Fibroblast of skin of back (primary cell): ENCODE measurements around the gene TOR1A. TPM values are rescaled to one million over a fixed set of nuclear protein-coding genes. Genes with fewer than 3 reads are reported as not detected.

Experiments
- DNase-seq: peaks from one replicate; pipeline ENCODE4 v3.0.0-alpha.2; 2013
- polyA plus RNA-seq, 2 experiments: library from polyadenylated mRNA; unstranded; fragments of 120-200 nt; gene quantifications; one replicate each; pipeline ENCODE4 v1.2.1, GENCODE V29; 2013; ENCODE audit not compliant: insufficient read length in 2 of 2

TOR1A gene
- polyA plus RNA-seq (2013, experiment 1 of 2; ENCODE audit: insufficient read length), result 52.4 TPM
- polyA plus RNA-seq (2013, experiment 2 of 2; ENCODE audit: insufficient read length), result 37.5 TPM

DNA sequence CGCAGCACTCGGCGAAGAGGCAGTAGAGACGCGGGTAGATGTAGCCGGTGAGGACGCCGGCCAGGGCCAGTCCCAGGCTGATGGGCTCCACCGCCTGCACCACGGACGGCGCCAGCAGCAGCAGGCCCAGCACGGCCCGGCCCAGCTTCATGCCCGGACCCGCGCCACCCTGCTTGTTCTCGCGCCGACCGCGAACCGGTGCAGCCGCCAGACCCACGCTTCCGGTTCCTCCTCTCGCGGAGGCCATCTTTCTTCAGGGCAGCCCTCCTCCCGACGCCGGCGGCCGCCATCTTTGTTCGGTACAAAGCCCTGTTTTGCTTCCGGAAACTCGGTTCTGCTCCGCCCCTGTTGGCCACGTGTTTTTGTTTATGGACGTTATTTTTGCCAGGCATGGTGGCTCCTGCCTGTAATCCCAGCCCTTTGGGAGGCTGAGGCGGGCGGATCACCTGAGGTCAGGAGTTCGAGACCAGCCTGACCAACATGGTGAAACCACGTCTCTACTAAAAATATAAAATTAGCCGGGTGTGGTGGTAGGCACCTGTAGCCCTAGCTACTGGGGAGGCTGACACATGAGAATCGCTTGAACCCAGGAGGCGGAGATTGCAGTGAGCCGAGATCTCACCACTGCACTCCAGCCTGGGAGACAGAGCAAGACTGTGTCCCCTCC lies at the start of gene TOR1A:
TSS of gene TOR1A (minus strand) at position 202 of the 667 bp plus-strand sequence. CDS start at position 151, 51 bp downstream.
- DNase-seq, result peak; percentile 92

DNA sequence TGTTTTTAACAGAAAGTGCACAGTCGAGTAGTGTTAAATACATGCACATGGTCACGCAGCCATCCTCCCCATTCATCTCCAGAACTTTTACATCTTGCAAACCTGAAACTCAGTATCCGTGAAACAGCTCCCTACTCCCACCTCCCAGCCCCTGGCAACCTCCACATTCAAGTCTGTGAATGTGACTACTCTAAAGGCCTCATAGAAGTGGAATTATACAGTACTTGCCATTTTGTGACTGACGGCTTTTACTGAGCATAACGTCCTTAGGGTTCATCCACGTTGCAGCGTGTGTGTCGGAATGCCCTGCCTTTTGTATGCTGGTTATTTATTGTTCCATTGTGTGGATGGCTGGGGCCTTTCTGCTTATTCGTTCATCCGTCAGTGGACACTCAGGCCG lies 47.1 kb upstream of the TOR1A start:
- no peak for DNase-seq

DNA sequence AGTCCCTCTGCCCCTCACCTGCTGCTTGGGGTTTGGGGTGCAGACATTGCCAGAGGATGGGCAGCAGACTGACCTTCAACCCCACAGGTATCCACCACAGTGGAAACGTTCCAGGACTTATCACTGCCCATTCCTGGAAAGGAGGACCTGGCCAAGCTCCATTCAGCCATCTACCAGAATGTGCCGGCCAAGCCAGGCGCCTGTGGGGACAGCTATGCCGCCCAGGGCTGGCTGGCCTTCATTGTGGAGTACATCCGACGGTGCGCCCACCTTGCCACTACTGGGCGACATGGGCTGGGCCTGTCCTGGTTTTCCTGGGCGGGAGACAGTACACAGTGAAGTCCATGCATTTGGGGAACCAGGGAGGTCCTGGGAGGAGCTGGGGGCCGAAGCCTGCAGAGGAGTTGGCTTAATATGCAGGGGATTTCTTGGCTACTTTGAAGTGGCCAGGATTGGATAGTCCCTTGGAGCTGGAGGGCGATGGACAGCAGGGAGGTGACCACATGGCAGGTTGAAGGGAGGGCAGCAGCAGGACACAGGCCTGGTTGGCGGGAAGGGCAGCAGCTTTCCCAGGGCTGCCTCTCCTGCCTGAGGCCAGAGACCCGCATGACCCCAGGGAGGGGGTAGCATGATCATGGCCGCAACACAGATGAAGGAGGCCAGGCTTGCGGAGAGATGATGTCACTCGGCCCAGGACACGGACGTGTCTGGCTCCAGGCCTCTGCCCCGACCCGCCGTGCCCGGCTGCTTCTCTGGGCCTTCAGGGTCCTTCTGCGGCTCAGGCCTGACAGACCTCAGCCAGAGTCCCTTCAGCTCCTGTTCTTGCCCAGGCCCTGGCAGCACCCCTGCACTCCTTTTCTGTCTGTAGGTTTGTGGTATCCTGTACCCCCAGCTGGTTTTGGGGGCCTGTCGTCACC lies 45.9 kb upstream of the TOR1A start:
- DNase-seq, result no peak

DNA sequence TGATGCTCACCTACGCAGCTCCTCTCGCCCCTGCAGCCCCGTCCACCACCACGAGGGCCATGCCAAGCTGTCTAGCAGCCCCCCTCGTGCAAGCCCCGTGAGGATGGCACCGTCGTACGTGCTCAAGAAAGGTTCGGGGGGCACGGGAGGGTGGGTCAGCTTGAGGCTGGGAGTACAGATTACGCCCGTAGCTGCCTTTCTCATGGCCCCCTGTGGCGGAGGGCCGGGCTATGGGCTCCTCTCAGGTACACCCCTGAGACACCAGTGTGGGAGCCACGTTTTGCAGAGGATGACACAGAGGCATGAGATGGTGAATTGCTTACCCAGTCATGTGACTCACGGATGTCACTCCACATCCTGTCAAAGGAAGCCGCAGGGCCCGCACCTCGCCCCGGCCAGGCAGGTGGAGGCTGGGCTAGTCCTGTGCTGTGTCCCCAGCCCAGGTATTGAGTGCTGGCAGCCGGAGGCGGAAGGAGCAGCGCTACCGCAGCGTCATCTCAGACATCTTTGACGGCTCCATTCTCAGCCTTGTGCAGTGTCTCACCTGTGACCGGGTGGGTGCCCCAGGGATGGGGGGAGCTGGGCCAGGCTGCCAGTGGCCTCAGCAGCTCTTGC lies 45.0 kb upstream of the TOR1A start:
- no peak for DNase-seq

DNA sequence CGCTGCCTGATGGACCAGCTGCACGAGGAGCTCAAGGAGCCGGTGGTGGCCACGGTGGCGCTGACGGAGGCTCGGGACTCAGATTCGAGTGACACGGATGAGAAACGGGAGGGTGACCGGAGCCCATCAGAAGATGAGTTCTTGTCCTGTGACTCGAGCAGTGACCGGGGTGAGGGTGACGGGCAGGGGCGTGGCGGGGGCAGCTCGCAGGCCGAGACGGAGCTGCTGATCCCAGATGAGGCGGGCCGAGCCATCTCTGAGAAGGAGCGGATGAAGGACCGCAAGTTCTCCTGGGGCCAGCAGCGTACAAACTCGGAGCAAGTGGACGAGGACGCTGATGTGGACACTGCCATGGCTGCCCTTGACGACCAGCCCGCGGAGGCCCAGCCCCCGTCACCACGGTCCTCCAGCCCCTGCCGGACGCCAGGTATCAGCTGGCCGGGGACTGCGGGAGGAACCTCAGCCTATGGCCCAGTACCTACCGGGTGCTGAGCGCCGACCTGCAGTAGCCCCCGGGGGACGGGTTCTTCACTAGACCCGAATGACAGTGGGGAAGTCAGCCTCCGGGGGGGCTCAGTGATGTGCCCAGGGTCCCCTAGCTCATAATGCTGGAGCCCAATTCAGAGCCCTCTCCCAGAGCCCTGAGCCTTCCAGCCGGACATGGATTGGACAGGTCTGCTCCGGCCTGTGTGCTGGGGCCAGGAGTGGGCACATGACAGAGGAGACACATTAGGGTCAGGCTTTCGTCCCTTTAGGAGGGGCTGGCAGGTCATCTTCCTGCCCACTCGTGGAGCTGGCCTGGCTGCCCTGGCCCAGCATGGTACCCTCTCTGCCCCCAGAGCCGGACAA lies 44.3 kb upstream of the TOR1A start:
- DNase-seq, result no peak

GRCh38 chr9:129867136-129868022 lies 43.4 kb upstream of the TOR1A start:
- DNase-seq, result no peak

DNA sequence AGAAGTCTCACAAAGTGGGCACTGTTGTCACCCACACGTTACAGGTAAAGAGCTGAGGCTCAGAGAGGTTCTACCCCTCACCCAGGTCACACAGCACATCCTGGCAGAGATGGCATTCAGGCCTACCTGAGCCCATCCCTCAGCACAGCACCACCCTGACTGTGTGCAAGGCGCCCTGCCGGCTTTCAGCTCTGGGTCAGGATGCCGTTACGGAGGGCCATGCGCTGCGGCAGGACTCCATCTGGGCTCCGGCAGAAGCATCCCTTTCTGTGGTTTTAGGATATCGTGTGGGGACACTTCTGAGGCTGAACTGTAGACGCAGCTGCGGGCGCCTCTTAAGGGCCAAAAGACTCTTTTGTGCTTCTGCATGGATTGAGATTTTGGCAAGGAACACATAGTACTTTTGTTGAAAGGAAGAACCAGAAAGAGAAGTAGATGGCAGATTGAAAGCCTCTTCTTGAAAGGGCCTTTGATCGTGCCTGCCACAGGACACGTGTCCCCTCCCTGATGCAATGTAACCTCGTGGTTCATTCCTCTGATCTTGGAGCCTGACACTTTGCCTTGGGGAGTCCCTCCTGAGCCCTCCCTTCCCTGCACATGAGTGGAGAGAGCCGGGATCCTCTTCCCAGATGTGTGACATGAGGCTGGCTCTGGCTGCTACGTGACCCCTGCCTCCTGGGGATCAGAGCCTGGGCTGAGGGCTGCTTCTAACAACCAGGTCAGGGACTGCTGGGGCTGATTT lies 42.6 kb upstream of the TOR1A start:
- no peak for DNase-seq

- DNase-seq, result no peak
Observed at GRCh38 chr9:129865668-129866320, 41.9 kb upstream of the TOR1A start.

GRCh38 chr9:129864991-129865647 lies 41.2 kb upstream of the TOR1A start:
- no peak for DNase-seq

- peak; percentile 65 for DNase-seq
Observed at GRCh38 chr9:129863059-129863690, 39.2 kb upstream of the TOR1A start.

- no peak for DNase-seq
Observed at GRCh38 chr9:129861447-129861827, 37.5 kb upstream of the TOR1A start.

DNA sequence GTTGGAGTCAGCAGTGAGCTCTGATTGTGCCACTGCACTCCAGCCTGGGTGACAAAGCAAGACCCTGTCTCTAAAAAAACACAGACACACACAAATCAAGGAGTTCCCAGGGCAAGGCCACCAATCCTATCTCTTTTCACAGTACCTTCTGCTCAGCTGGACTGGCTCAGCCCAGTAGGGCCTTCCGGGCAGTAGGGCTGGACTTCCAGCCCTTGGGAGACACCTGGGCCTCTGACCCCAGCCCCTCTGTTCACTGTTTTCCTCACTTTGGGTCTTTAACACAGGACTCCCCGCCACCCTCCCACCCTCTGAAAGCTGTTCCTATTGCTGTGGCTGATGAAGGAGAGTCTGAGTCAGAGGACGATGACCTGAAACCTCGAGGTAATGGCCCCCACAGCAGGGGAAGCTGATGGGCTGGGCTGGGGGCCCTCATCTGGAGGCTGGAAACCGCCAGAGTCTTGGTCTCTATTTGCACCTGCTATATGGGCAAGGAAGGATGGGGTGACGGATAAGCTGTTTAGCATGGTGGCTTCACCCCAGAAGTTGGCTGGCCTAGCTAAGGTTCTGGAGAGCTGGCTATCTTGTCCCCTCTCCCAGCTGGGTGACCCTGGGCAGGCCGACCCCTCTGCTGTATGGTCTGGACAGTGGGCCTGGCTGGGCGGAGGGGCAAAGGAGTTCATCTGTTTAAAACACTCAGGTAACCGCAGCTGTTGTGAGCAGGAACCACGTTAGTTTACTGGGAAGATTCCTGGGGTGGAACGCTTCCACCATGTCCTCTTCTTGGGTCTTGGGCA lies 36.9 kb upstream of the TOR1A start:
- no peak for DNase-seq

GRCh38 chr9:129858167-129858962 lies 34.4 kb upstream of the TOR1A start:
- no peak for DNase-seq

DNA sequence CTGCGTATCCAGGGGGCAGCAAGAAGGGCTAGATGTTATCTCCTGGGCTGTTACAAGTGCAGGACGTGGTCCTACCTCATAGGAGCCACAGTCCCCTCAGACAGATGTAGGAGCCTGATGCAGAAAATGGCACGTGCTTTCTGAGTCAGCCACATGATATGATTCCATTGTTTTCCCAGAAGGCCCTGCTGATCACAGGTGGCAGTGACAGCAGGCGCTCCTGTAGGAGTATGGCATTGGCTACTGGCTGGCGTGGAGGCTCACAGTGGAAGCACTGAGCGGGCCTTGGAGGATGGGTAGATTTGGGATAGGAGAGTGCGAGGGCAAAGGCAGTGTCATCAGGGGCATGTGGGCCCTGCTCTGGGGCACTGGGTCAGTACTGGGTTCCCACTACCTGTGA lies 33.3 kb upstream of the TOR1A start:
- DNase-seq, result no peak

GRCh38 chr9:129854588-129855110 lies 30.7 kb upstream of the TOR1A start:
- DNase-seq, result no peak

GRCh38 chr9:129853614-129854013 lies 29.7 kb upstream of the TOR1A start:
- no peak for DNase-seq

DNA sequence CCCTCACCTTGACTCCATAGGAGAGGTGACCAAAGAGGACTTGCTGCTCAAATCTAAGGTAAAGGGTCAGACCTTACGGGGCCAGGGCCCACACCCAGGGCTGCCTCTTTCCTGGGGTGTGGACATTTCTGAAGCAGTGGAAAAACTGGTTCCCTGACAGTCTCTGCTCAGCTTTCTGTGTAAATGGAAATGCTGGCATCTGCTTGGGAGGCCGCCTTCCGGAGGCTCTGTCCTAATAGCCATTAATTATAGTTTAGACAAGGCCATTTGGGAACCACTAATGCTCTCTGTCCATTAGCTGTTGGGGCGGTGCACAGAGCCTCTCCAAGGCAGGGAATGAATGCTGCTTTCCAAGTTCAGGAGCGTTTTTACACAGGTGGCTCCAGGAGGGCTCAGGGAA lies 28.6 kb upstream of the TOR1A start:
- DNase-seq, result no peak
